ENCODE data around the gene FASN.

The FASN gene

DNA sequence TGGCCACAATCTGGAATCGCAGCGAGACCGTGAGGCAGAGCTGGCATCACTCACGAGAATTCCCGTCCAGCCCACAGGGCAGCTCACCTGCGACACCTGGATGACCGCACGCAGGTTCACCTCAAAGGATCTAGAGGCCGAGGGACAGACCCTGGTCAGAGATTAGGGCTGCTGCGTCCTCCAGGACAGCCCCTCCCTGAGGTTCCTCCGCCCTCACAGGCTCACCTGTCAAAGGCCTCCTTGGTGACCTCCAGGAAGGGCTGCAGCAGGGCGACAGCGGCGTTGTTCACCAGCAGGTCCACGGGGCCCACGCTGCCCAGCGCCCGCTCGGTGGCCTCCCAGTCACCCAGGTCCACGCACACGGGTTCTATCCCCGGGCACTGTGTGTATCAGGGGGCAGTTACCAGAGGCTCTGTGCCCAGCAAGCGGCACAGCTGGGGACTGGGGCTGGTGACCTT lies 61.4 kb downstream of the FASN start:
- TF ChIP-seq, protein P1, sequence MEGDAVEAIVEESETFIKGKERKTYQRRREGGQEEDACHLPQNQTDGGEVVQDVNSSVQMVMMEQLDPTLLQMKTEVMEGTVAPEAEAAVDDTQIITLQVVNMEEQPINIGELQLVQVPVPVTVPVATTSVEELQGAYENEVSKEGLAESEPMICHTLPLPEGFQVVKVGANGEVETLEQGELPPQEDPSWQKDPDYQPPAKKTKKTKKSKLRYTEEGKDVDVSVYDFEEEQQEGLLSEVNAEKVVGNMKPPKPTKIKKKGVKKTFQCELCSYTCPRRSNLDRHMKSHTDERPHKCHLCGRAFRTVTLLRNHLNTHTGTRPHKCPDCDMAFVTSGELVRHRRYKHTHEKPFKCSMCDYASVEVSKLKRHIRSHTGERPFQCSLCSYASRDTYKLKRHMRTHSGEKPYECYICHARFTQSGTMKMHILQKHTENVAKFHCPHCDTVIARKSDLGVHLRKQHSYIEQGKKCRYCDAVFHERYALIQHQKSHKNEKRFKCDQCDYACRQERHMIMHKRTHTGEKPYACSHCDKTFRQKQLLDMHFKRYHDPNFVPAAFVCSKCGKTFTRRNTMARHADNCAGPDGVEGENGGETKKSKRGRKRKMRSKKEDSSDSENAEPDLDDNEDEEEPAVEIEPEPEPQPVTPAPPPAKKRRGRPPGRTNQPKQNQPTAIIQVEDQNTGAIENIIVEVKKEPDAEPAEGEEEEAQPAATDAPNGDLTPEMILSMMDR (IDR thresholded peaks at IDR 0.05): no peak

DNA sequence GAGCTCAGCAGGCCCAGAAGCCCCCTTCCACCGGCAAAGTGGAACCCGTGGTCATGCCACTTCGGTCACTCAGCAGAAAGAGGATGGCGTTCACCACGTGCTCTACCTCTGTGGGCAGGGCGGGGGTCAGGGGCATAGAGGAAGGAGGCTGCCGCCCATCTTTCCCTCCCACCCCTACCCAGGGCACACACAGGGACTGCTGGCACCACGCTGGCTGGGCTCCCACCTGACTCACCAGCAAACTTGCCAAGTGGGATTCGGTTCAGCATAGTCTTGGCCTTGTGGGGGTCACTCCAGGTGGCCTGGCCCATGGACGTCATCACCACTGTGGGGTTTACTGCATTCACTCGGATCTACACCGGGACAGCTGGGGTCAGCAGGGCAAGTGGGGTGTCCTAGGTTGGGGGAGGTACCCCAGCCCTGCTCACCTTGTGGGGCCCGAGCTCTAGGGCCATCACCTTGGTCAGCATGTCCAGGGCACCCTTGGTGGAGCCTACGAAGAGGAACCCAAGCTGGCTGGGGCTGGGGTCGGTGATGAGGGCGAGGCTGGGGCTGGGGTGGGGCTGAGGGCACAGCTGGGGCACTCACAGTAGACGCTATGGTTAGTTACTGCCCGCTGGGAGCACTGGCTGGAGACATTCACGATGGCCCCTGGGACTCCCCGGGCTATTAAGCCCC lies 61.9 kb downstream of the FASN start:
- TF ChIP-seq, protein P1 (IDR thresholded peaks at IDR 0.05): no peak

DNA sequence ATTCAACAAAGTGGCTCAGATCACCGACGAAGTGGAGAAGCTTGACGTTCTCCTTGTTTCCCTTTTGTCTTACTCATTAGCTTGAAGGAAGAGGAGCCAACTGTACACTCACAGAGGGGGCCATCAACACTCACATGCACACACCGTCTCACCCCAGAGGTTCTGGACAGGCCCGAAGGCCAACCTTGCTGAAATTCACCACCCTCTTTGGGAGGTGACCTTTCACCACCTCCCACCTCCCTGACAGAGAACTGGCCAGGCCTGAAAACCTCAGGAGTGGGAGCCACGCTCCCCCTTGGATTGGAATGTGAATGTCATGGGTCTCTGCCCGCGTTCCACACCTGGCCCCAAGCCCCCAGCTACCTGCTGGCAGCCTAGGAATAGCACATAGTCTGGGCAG lies 62.5 kb downstream of the FASN start:
- TF ChIP-seq, protein P1 (IDR thresholded peaks at IDR 0.05): no peak

DNA sequence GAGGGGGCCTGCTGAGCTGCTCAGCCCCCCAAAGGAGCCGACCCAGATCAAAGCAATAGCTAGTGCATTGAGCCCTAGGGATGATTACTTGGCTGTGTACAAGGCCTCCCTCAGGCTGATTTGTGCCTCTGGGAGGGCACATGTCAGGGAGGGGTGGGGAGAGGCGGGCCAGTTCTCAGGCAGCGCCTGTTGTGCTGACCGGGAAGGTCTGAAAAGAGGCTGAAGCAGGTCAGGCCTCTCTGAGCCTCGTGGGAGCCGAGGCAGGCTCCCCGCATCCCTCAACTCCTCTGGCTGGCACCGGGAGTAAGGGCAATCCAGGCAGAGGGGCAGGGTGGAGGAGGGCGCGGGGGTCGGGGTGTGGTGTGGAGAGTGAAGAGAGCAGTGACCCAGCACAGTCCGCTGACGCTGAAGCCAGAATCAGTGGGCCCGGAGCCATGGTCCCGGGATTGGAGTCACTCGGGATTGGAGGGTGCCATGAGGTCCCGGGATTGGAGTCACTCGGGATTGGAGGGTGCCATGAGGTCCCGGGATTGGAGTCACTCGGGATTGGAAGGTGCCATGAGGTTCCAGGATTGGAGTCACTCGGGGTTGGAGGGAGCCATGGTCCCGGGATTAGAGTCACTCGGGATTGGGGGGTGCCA lies 63.5 kb downstream of the FASN start:
- TF ChIP-seq, protein P1 (IDR thresholded peaks at IDR 0.05): no peak

DNA sequence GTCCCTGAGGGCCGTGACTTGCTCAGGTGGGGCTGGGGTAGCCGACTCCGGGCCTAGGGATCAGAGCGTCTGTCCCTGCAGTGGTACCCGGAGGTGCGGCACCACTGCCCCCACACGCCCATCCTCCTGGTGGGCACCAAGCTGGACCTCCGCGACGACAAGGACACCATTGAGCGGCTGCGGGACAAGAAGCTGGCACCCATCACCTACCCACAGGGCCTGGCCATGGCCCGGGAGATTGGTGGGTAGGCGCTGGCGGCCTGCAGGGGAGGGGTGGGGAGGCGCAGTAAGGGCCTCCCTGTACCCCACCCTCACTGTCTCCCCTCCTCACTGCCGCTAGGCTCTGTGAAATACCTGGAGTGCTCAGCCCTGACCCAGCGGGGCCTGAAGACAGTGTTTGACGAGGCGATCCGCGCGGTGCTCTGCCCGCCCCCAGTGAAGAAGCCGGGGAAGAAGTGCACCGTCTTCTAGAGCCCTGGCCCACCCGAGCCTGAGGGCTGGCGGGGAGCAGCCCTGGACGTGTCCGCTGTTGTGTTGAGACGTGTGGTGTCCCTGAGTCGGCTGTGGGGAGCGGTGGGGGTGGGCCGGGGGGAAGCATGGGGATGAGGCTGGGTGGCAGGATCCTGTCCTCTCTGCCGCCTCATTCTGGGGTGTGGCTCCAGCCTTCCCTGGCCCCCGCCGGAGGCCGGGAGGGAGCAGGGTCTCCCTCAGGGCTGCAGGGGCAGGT lies 64.5 kb downstream of the FASN start:
- TF ChIP-seq, protein P1 (IDR thresholded peaks at IDR 0.05): no peak

DNA sequence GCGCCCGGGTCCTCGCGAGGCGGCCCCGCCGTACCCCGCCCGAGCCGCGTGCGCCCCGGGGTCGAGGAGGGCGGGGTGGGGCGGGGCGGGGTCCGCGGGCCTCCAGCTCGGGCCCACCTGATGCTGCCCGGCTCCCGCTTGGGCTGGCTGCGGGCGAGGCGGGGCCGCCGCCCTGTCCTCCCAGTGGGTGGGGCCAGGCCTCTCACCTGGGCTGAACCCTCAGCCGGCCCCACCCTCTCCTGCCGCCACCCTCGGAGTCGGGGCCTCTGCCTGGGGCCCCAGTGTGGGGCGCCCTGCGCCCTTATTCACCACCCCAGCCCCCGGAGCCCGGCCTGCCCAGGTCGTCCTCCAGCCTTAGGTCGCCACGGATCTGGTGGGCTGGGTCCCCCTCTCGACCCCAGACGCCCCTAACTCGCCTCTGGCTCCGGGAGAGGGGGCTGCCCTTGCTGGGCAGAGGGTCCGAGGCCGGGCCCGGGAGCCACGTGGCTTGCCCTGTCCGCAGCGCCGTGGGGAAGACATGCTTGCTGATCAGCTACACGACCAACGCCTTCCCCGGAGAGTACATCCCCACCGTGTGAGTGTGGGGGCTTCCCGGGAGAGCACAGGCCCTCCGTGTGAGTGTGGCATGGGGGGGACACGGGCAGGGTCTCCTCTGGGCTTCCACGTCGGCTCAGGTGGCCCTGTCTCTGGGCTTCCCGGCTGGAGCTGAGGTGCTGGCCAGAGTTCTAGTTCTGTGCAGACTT lies 66.0 kb downstream of the FASN start:
- TF ChIP-seq, protein P1 (IDR thresholded peaks at IDR 0.05): no peak

DNA sequence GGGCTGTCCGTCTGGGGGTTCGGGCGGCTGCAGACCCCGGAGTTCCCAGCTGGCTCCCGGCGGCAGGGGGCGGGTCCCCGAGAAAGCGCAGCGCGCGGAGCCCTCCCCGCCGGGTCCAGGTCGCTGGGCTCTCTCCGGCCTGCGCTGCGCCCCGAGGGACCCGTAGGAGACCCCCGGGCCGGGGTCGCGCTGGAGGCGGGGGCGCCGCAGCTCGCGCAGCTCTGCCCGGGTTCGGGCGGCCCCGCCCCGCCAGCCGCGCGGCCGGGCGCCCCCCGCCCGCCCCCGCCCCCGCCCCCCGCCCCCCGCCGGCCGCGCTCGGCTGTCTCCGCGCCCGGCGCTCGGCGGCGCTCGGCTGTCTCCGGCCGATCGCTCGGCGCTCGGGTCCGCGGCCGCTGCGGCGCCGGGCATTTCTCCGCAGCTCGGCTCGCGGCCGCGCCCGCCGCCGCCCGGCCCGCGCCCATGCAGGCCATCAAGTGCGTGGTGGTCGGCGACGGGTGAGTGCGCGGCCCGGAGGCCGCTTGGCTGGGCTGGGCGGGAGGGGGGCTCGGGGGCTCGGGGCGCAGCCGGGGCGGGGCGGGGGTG lies 66.6 kb downstream of the FASN start, which contains the start of gene RAC3:
Gene RAC3, plus strand, starts transcription at position 376 of the 582 bp plus-strand sequence. Its CDS starts 84 bp downstream, at position 460.
- TF ChIP-seq, protein P1 (IDR thresholded peaks at IDR 0.05): no peak
